CD4-positive, alpha-beta T cell (primary cell): ENCODE results near the gene CYTH3. TPM values are rescaled to one million over a fixed set of nuclear protein-coding genes. Genes with fewer than 3 reads are reported as not detected.

ENCODE experiments used
- ATAC-seq: fragments of 200-7000 bp; cut with Tn5 transposase; one replicate; pipeline ENCODE4 v1.10.0; 2022; ENCODE audit warnings: mild to moderate bottlenecking; ENCODE audit not compliant: poor library complexity
- CTCF ChIA-PET: fragments of 350-600 bp; sonication (Branson Sonifier 250); formaldehyde crosslinking; loops from one replicate; lab custom pipeline; 2021; ENCODE audit warnings: antibody characterized with exemption, inconsistent platforms; lab: Charles Lee
- POLR2A ChIA-PET: fragments of 350-600 bp; sonication (Branson Sonifier 250); formaldehyde crosslinking; loops from one replicate; lab custom pipeline; 2021; ENCODE audit warnings: antibody characterized with exemption, inconsistent platforms; lab: Charles Lee
- DNase-seq, 14 experiments: peaks; one replicate each; pipeline ENCODE4 v3.0.0-alpha.2; 2013 to 2020; ENCODE audit warnings: mixed read lengths in 2 of 14
- H3K27ac ChIP-seq, 2 donors: one replicate each; pipeline versions ENCODE4 v1.5.1 to v1.7.0; 2013; ENCODE audit warnings: low read length in 2 of 2, low read depth in 1 of 2, mild to moderate bottlenecking in 1 of 2
- H3K27me3 ChIP-seq, 2 experiments: 1 replicate in 1 of 2; 2 replicates in 1 of 2; pipeline versions ENCODE4 v1.6.1 to v1.7.0; 2013; ENCODE audit warnings: low read length in 2 of 2, control low read depth in 1 of 2, mild to moderate bottlenecking in 1 of 2, moderate library complexity in 1 of 2; ENCODE audit not compliant: insufficient read depth in 2 of 2, control insufficient read depth in 1 of 2
- H3K36me3 ChIP-seq: one replicate; pipeline ENCODE4 v1.6.1; 2013; ENCODE audit warnings: low read length, control low read depth; ENCODE audit not compliant: insufficient read depth
- H3K4me1 ChIP-seq: one replicate; pipeline ENCODE4 v1.6.1; 2013; ENCODE audit warnings: low read length, control low read depth; ENCODE audit not compliant: insufficient read depth
- H3K4me3 ChIP-seq: one replicate; pipeline ENCODE4 v1.5.1; 2013; ENCODE audit warnings: mild to moderate bottlenecking, low read length, moderate library complexity
- H3K9me3 ChIP-seq, 2 experiments: 1 replicate in 1 of 2; 2 replicates in 1 of 2; pipeline versions ENCODE4 v1.6.1 to v1.7.0; 2013; ENCODE audit warnings: low read length in 2 of 2, mild to moderate bottlenecking in 2 of 2, control low read depth in 1 of 2, moderate library complexity in 1 of 2; ENCODE audit not compliant: control insufficient read depth in 1 of 2, insufficient read depth in 1 of 2
- H3K27ac Mint-ChIP-seq: one replicate; pipeline ENCODE4 v1.8.0; 2020; ENCODE audit warnings: mixed read lengths
- H3K27me3 Mint-ChIP-seq: one replicate; pipeline ENCODE4 v1.8.0; 2021; ENCODE audit warnings: mixed read lengths
- H3K36me3 Mint-ChIP-seq: one replicate; pipeline ENCODE4 v1.8.0; 2021; ENCODE audit warnings: low read depth, mixed read lengths
- H3K4me1 Mint-ChIP-seq: one replicate; pipeline ENCODE4 v1.8.0; 2021; ENCODE audit warnings: low read depth, mixed read lengths
- H3K4me3 Mint-ChIP-seq: one replicate; pipeline ENCODE4 v1.8.0; 2020; ENCODE audit warnings: mild to moderate bottlenecking, mixed read lengths
- H3K9me3 Mint-ChIP-seq: one replicate; pipeline ENCODE4 v1.8.0; 2020; ENCODE audit warnings: mixed read lengths
- CTCF ChIP-seq: fragments of 200-600 bp; IDR thresholded peaks from one replicate; pipeline ENCODE4 v1.8.0; 2022; ENCODE audit warnings: antibody characterized with exemption, mild to moderate bottlenecking
- intact Hi-C, 2 experiments: fragments of 100-400 bp; cut with DNase I in 1 of 2; cut with micrococcal nuclease in 1 of 2; formaldehyde crosslinking; loops; one replicate each; pipeline versions ENCODE4 v1.15.1 to v1.9.0; 2023 to 2025; cut with DNase I, micrococcal nuclease
- total RNA-seq, 174 experiments: library from RNA in 2 of 174; stranded (reverse) in 2 of 174; gene quantifications; one replicate each; pipeline ENCODE4 v1.2.3 and lab custom pipeline; 2021 to 2026

Gene CYTH3
- total RNA-seq, 2 experiments from 2014 or later = 7.6 to 9.1 TPM

GRCh38 chr7:6128205-6128604 is 144.2 kb downstream of the CYTH3 start:
- H3K4me1 ChIP-seq = no peaks in the 10 kb centered on the region
- H3K27ac ChIP-seq = no peak overlapping the region
- no peaks in the 10 kb centered on the region for H3K27me3 Mint-ChIP-seq
- DNase-seq = no peak
- no peak overlapping the region for H3K27ac Mint-ChIP-seq
- H3K36me3 ChIP-seq = peaks cover 45% of the 10 kb centered on the region
- CTCF ChIA-PET = no interaction called here
- no peaks in the 10 kb centered on the region for H3K27me3 ChIP-seq
- H3K4me3 ChIP-seq = no peak overlapping the region
- H3K9me3 Mint-ChIP-seq = no peaks in the 10 kb centered on the region
- peaks cover 82% of the 10 kb centered on the region for H3K36me3 Mint-ChIP-seq
- peaks cover 0 to 5% of the 10 kb centered on the region in 2 experiments for H3K9me3 ChIP-seq
- peaks cover 7% of the 10 kb centered on the region for H3K4me1 Mint-ChIP-seq
- TF ChIP-seq CTCF = no peak
- no peak overlapping the region for H3K4me3 Mint-ChIP-seq
- POLR2A ChIA-PET = no interaction called here
- no peak for ATAC-seq
- intact Hi-C loops = no loop called here

GRCh38 chr7:6127110-6127490 is 145.3 kb downstream of the CYTH3 start:
- ChIA-PET CTCF (no interaction called here), POLR2A (no interaction called here)
- Mint-ChIP-seq H3K36me3 (peaks cover 82% of the 10 kb centered on the region), H3K9me3 (no peaks in the 10 kb centered on the region), H3K4me3 (no peak overlapping the region), H3K4me1 (peaks cover 7% of the 10 kb centered on the region), H3K27ac (no peak overlapping the region), H3K27me3 (no peaks in the 10 kb centered on the region)
- Histone ChIP-seq H3K4me3 (no peak overlapping the region), H3K27me3 (no peaks in the 10 kb centered on the region), H3K27ac (no peak overlapping the region), H3K36me3 (peaks cover 51% of the 10 kb centered on the region), H3K9me3 (peaks cover 0 to 5% of the 10 kb centered on the region in 2 experiments), H3K4me1 (no peaks in the 10 kb centered on the region)
- no peak for TF ChIP-seq CTCF
- intact Hi-C loops = no loop called here
- DNase-seq (no peak), ATAC-seq (no peak)

- peaks cover 9% of the 10 kb centered on the region for H3K9me3 Mint-ChIP-seq
- no peak overlapping the region for H3K4me3 Mint-ChIP-seq
- no peaks in the 10 kb centered on the region for H3K4me1 ChIP-seq
- H3K36me3 Mint-ChIP-seq = peaks cover 93% of the 10 kb centered on the region
- ChIA-PET POLR2A (interaction anchor here (0.6 kb wide), 1 partner anchor 127 kb away, joined by 4 read pairs; no protein-coding TSS in a partner anchor), CTCF (no interaction called here)
- H3K4me1 Mint-ChIP-seq = peaks cover 18% of the 10 kb centered on the region
- TF ChIP-seq CTCF = no peak
- H3K9me3 ChIP-seq = peaks cover 8 to 16% of the 10 kb centered on the region in 2 experiments
- ATAC-seq = no peak
- H3K27ac Mint-ChIP-seq = no peak overlapping the region
- no peaks in the 10 kb centered on the region for H3K27me3 Mint-ChIP-seq
- no peak overlapping the region for H3K4me3 ChIP-seq
- H3K27ac ChIP-seq = no peak overlapping the region
- peaks cover 66% of the 10 kb centered on the region for H3K36me3 ChIP-seq
- H3K27me3 ChIP-seq = no peaks in the 10 kb centered on the region
- no peak for DNase-seq
- intact Hi-C loops = no loop called here
Measured at GRCh38 chr7:6123843-6124242, 148.6 kb downstream of the CYTH3 start.
